SU-DHL-6 (cell line): ENCODE data around the gene ELMO1.

Source experiments
- CTCF ChIP-seq: fragments of 200-600 bp; sonication (generic); IDR thresholded peaks from one replicate; pipeline ENCODE4 v1.5.1; 2017; ENCODE audit warnings: antibody characterized with exemption, mild to moderate bottlenecking, low read length, moderate library complexity; ENCODE audit not compliant: insufficient read depth, poor library complexity, severe bottlenecking
- EZH2phosphoT487 ChIP-seq: fragments of 200-600 bp; sonication (generic), shearing (Covaris generic); conservative IDR thresholded peaks from 2 replicates; pipeline ENCODE4 v1.6.1; 2018; ENCODE audit warnings: mild to moderate bottlenecking, antibody characterized with exemption, low read length, moderate library complexity, mixed read lengths

GRCh38 chr7:37337522-37337921 is 111.1 kb downstream of the ELMO1 start:
- no peak for TF ChIP-seq EZH2phosphoT487
- no peak for TF ChIP-seq CTCF
